ENCODE results near the gene RNF213.

Gene RNF213

GRCh38 chr17:80415626-80416137 lies 155.0 kb downstream of the RNF213 start:
- no peak for DNase-seq (ENCODE audit: low read depth in 1 of 2, low spot score in 1 of 2)
- peaks cover 12% of the 10 kb centered on the region for H3K27me3 ChIP-seq (ENCODE audit: insufficient read depth, poor library complexity, severe bottlenecking)
- TF ChIP-seq REST (IDR thresholded peaks at IDR 0.05; ENCODE audit: insufficient replicate concordance, low read depth) (no peak), GABPA (IDR thresholded peaks at IDR 0.05; ENCODE audit: low read depth) (no peak), POLR2AphosphoS5 (IDR thresholded peaks at IDR 0.05; ENCODE audit: low read depth) (no peak), SPI1 (IDR thresholded peaks at IDR 0.05; ENCODE audit: borderline replicate concordance, low read depth) (no peak)
- TF ChIP-seq, protein P1, sequence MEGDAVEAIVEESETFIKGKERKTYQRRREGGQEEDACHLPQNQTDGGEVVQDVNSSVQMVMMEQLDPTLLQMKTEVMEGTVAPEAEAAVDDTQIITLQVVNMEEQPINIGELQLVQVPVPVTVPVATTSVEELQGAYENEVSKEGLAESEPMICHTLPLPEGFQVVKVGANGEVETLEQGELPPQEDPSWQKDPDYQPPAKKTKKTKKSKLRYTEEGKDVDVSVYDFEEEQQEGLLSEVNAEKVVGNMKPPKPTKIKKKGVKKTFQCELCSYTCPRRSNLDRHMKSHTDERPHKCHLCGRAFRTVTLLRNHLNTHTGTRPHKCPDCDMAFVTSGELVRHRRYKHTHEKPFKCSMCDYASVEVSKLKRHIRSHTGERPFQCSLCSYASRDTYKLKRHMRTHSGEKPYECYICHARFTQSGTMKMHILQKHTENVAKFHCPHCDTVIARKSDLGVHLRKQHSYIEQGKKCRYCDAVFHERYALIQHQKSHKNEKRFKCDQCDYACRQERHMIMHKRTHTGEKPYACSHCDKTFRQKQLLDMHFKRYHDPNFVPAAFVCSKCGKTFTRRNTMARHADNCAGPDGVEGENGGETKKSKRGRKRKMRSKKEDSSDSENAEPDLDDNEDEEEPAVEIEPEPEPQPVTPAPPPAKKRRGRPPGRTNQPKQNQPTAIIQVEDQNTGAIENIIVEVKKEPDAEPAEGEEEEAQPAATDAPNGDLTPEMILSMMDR (IDR thresholded peaks at IDR 0.05; ENCODE audit: insufficient read depth, low read length): no peak
- H3K4me3 ChIP-seq (replicated peaks; ENCODE audit: insufficient read depth, low read length): peak overlapping the region; percentile 94
- peak overlapping the region; percentile 91 for H3K27ac ChIP-seq (replicated peaks)

DNA sequence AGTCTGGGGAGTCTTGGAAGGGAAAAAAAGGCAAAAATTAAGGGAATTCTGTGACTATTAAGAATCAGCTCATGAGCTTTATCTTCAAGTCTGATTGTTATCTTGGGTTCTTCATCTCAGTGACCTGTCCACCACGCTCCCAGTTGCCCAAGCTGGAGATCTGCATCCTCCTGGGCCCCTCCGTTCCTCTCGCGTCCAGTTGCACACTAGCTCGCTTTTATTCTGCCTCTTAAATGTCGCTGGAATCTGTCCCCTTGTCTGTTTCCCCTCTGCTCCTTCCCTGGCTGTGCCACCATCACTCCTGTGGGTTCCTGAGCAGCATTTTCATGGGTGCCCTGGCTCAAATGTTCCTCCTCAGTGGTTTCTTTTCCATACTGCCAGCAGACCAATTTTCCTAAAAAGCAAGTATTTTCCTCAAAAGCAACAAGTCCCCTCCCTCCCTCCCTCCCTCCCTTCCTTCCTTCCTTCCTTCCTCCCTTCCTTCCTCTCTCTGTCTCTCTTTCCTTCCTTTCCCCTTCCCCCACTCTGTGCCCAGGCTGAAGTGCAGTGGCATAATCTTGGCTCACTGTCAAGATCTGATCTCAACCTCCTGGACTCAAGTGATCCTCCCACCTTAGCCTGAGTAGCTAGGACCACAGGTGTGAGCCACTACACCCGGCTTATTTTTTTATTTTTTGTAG lies 155.7 kb downstream of the RNF213 start:
- Histone ChIP-seq H3K27me3 (ENCODE audit: insufficient read depth, poor library complexity, severe bottlenecking) (peaks cover 12% of the 10 kb centered on the region), H3K27ac (replicated peaks) (no peak overlapping the region), H3K4me3 (replicated peaks; ENCODE audit: insufficient read depth, low read length) (no peak overlapping the region)
- no peak for DNase-seq (ENCODE audit: low read depth in 1 of 2, low spot score in 1 of 2)
- TF ChIP-seq POLR2AphosphoS5 (IDR thresholded peaks at IDR 0.05; ENCODE audit: low read depth) (no peak), GABPA (IDR thresholded peaks at IDR 0.05; ENCODE audit: low read depth) (no peak)

GRCh38 chr17:80416940-80417293 lies 156.3 kb downstream of the RNF213 start:
- TF ChIP-seq SPI1 (IDR thresholded peaks at IDR 0.05; ENCODE audit: borderline replicate concordance, low read depth) (no peak), GABPA (IDR thresholded peaks at IDR 0.05; ENCODE audit: low read depth) (no peak), REST (IDR thresholded peaks at IDR 0.05; ENCODE audit: insufficient replicate concordance, low read depth) (no peak), POLR2AphosphoS5 (IDR thresholded peaks at IDR 0.05; ENCODE audit: low read depth) (no peak)
- TF ChIP-seq, protein P1 (IDR thresholded peaks at IDR 0.05; ENCODE audit: insufficient read depth, low read length): no peak
- Histone ChIP-seq H3K27ac (replicated peaks) (no peak overlapping the region), H3K4me3 (replicated peaks; ENCODE audit: insufficient read depth, low read length) (no peak overlapping the region), H3K27me3 (ENCODE audit: insufficient read depth, poor library complexity, severe bottlenecking) (peaks cover 12% of the 10 kb centered on the region)
- DNase-seq (ENCODE audit: low read depth in 1 of 2, low spot score in 1 of 2): no peak

DNA sequence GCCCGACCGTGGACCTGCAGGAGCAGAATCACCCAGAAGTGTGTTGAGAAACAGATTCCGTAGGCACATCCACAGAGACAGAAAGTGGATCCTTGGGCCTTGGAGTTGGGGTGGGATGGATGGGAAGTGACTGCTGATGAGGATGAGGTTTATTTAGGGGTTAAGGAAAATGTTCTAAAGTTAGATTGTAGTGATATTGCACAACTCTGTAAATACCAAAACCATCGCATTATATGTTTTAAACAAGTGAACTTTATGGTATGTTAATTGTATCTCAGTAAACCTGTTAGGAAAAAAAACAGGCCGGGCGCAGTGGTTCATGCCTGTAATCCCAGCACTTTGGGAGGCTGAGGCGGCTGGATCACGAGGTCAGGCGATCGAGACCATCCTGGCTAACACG lies 157.9 kb downstream of the RNF213 start:
- no peak overlapping the region for H3K27ac ChIP-seq (replicated peaks)
- no peak overlapping the region for H3K4me3 ChIP-seq (replicated peaks; ENCODE audit: insufficient read depth, low read length)
- H3K27me3 ChIP-seq (ENCODE audit: insufficient read depth, poor library complexity, severe bottlenecking): peaks cover 9% of the 10 kb centered on the region
- no peak for TF ChIP-seq POLR2AphosphoS5 (IDR thresholded peaks at IDR 0.05; ENCODE audit: low read depth)
- TF ChIP-seq SPI1 (IDR thresholded peaks at IDR 0.05; ENCODE audit: borderline replicate concordance, low read depth): no peak
- TF ChIP-seq, protein P1 (IDR thresholded peaks at IDR 0.05; ENCODE audit: insufficient read depth, low read length): no peak
- TF ChIP-seq REST (IDR thresholded peaks at IDR 0.05; ENCODE audit: insufficient replicate concordance, low read depth): no peak
- no peak for DNase-seq (ENCODE audit: low read depth in 1 of 2, low spot score in 1 of 2)
